Thoracic aorta (tissue), 2 donors: ENCODE results near the gene UBE2O. TPM values are rescaled to one million over a fixed set of nuclear protein-coding genes. Genes with fewer than 3 reads are reported as not detected.

ENCODE experiments used
- ATAC-seq: fragments of 150-250 bp; one replicate; pipeline ENCODE4 v1.8.0; 2017; ENCODE audit warnings: low read depth; ENCODE audit not compliant: insufficient number of reproducible peaks, low FRiP score
- DNase-seq: peaks from one replicate; pipeline ENCODE4 v3.0.0-alpha.2; 2020; ENCODE audit warnings: low spot score
- H3K27ac ChIP-seq, 2 donors: fragments of 200-600 bp; sonication (generic); 1 replicate in 1 of 2; 2 replicates in 1 of 2; pipeline ENCODE4 v1.5.1; 2016; ENCODE audit warnings: mild to moderate bottlenecking in 2 of 2, moderate library complexity in 2 of 2
- H3K27me3 ChIP-seq: fragments of 200-600 bp; sonication (generic); replicated peaks from 2 replicates; pipeline ENCODE4 v1.6.0; 2016; ENCODE audit warnings: mild to moderate bottlenecking; ENCODE audit not compliant: insufficient read depth
- H3K36me3 ChIP-seq: fragments of 200-600 bp; sonication (generic); one replicate; pipeline ENCODE4 v1.5.1; 2016
- H3K4me1 ChIP-seq, 2 donors: fragments of 200-600 bp; sonication (generic); 1 replicate in 1 of 2; 2 replicates in 1 of 2; pipeline versions ENCODE4 v1.5.1 to v1.6.0; 2016; ENCODE audit warnings: low read depth in 2 of 2, mild to moderate bottlenecking in 1 of 2; ENCODE audit not compliant: control insufficient read depth in 1 of 2
- H3K4me3 ChIP-seq: fragments of 200-600 bp; sonication (generic); 2 replicates; pipeline ENCODE4 v1.5.1; 2016; ENCODE audit warnings: mild to moderate bottlenecking
- H3K9me3 ChIP-seq: fragments of 200-600 bp; sonication (generic); 2 replicates; pipeline ENCODE4 v1.5.1; 2016
- CTCF ChIP-seq: fragments of 200-600 bp; sonication (generic); IDR thresholded peaks from one replicate; pipeline ENCODE4 v1.5.1; 2019; ENCODE audit warnings: antibody characterized with exemption
- total RNA-seq, 2 donors: library from RNA; depleted of rRNA; stranded (reverse); fragments of >200 nt; gene quantifications; one replicate each; pipeline versions ENCODE4 v1.1.0 to v1.2.3, GENCODE V29; 2016

UBE2O gene
- total RNA-seq, 2 donors from 2014 or later: 16.4 to 31.1 TPM

- Histone ChIP-seq H3K36me3 (no peaks in the 10 kb centered on the region), H3K27ac (peak overlapping the region in 1 of 2 donors; percentile 22), H3K4me3 (no peak overlapping the region), H3K4me1 (peaks cover 16 to 26% of the 10 kb centered on the region in 2 donors), H3K27me3 (no peaks in the 10 kb centered on the region), H3K9me3 (no peaks in the 10 kb centered on the region)
- TF ChIP-seq CTCF: no peak
- ATAC-seq (peak; percentile 39), DNase-seq (no peak)
Measured at GRCh38 chr17:76421044-76421407, 31.9 kb downstream of the UBE2O start.

GRCh38 chr17:76420356-76421043 lies 32.5 kb downstream of the UBE2O start:
- ATAC-seq: no peak
- Histone ChIP-seq H3K4me3 (no peak overlapping the region), H3K9me3 (no peaks in the 10 kb centered on the region), H3K4me1 (peaks cover 16 to 26% of the 10 kb centered on the region in 2 donors), H3K27ac (peak overlapping the region in 1 of 2 donors; percentile 26), H3K27me3 (no peaks in the 10 kb centered on the region), H3K36me3 (no peaks in the 10 kb centered on the region)
- no peak for DNase-seq
- no peak for TF ChIP-seq CTCF

- TF ChIP-seq CTCF: no peak
- H3K27ac ChIP-seq: peak overlapping the region in 1 of 2 donors; percentile 26
- no peak for DNase-seq
- H3K4me1 ChIP-seq: peaks cover 16 to 31% of the 10 kb centered on the region in 2 donors
- H3K9me3 ChIP-seq: no peaks in the 10 kb centered on the region
- peak overlapping the region; percentile 27 for H3K4me3 ChIP-seq
- H3K36me3 ChIP-seq: no peaks in the 10 kb centered on the region
- no peaks in the 10 kb centered on the region for H3K27me3 ChIP-seq
- no peak for ATAC-seq
Measured at GRCh38 chr17:76419576-76420260, 33.2 kb downstream of the UBE2O start.

DNA sequence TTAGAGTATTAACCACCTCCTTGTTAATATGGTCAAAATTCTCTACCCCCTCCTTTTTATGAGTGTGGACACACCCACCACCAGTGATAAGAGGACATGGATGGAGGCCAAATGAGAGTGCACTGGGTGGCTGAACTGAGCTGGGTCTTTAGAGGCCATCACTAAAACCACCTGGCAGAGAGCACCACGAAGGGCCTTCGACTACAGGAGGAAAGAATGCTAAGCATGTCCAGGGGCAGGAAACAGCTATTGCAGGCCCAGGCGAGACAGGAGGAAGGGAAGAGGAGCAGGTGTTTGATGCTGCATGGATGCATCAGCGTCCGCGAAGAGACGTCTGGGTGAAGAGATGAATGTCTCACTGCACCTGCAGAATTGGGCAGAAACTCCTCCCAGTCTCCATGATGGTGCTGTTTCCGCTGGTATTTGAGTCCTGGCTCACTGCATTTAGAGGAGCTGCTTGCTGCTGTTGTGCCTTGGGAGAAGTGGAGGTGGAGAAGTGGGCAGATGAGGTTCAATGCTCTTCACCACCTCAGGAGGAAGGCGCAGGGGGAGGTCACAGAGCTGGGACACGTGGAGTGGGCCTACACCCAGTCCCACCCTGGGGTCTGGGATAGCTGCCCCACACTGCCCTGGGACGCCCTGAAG lies 35.3 kb downstream of the UBE2O start:
- Histone ChIP-seq H3K27me3 (no peaks in the 10 kb centered on the region), H3K9me3 (no peaks in the 10 kb centered on the region), H3K4me3 (no peak overlapping the region), H3K36me3 (no peaks in the 10 kb centered on the region), H3K4me1 (peaks cover 16 to 42% of the 10 kb centered on the region in 2 donors), H3K27ac (no peak overlapping the region)
- TF ChIP-seq CTCF: no peak
- no peak for DNase-seq
- no peak for ATAC-seq

- ATAC-seq (no peak), DNase-seq (no peak)
- no peak for TF ChIP-seq CTCF
- Histone ChIP-seq H3K27me3 (no peaks in the 10 kb centered on the region), H3K4me1 (peaks cover 16 to 42% of the 10 kb centered on the region in 2 donors), H3K27ac (no peak overlapping the region), H3K4me3 (no peak overlapping the region), H3K36me3 (no peaks in the 10 kb centered on the region), H3K9me3 (no peaks in the 10 kb centered on the region)
Measured at GRCh38 chr17:76416899-76417298, 36.1 kb downstream of the UBE2O start.
